Stimulated activated CD8-positive, alpha-beta memory T cell treated with anti-CD3 and anti-CD28 coated beads, Interleukin-4, amount 100 ng/mL, for 4 hours (primary cell): ENCODE results near the gene ASCL1.

Source experiments
- DNase-seq, 2 donors: peaks; one replicate each; pipeline ENCODE4 v3.0.0-alpha.2; 2020; ENCODE audit warnings: low read depth in 2 of 2, low spot score in 1 of 2

ASCL1 gene

DNA sequence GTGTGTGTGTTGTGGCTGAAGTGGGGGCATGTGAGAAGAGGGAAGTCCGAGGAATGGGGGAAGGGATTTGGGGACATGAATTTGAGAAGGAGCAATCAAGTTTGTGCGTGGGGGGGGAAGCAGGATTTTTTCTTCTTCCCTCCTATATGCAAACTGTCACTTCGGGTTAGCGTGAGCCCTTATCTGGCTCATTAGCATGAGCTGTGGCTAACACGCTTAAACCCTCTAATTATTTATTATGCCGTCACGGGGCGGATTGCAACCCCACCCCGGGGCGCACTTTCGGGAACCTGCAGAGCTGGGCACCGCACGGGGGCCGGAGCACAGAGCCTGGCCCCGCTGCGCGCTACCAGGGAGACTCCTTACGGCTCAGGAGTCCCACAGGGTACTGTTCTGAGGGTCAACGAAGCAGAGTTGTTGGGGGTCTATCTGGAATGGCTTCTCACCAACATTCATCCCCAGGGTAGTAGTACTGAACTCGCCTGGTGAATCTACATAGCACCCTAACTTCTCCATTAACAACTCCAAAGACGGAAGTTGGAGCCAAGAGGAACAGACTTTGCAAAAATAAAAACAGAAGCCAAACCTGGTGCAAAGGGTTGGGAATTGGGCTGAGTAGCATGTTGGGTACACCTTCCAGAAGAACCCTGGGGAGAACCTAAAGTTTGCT, 6.4 kb upstream of the ASCL1 start:
- DNase-seq, result no peak

DNA sequence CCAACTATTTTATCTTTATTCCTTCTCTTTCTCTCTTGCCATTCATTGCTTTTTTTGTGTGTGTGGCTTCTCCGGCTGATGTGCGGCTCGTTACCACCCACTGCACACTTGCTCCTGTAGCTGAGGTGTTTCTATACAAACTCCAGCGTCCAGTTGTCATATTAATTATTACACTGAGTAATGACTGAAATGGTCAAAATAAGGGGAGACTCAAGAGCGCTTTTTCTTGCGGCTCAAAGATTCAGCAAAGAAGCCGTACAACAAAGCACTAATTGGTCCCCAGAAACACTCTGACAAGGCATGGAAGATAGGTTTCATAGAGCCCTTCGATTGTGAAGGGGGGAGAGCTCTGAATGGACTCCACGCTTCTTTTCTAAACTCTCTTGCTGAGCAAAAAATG, 5.6 kb upstream of the ASCL1 start:
- DNase-seq, result no peak

DNA sequence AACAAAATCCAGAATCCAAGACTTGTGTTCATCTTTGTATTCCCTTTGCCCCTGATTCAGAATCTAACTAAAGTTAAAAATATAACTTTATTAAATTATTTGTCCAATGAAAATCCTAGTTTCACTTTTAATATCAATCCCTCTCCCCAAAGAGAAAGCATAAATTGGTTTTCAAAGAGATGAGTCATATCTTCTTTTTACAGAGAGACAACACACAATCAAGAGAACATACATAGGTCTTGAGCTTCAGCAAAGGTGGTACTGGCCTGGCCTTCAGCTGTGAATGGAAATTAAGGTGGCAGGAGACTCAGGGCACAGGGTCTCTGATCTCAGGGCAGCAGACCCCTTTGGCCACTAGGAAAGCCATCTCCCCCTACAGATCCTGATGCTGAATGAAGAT, 4.3 kb upstream of the ASCL1 start:
- no peak for DNase-seq

DNA sequence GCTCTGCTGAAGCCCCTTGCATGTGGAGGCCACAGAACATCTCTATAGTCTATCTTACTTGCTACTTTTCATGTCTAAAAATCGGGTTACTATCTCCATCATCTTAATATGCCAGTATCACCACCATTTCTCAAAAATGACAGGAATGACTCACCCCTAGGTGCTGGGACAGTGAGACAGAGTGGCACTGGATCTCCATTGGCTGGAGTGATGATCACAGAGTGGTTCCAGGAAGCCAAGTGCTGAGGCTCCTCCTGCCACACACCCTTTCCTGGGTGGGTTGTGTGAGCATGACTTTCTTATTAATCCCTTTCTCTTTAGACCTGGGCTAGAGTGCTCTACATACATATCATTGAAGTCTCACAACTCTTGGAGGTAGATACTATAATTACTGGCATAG, 3.3 kb upstream of the ASCL1 start:
- no peak for DNase-seq

DNA sequence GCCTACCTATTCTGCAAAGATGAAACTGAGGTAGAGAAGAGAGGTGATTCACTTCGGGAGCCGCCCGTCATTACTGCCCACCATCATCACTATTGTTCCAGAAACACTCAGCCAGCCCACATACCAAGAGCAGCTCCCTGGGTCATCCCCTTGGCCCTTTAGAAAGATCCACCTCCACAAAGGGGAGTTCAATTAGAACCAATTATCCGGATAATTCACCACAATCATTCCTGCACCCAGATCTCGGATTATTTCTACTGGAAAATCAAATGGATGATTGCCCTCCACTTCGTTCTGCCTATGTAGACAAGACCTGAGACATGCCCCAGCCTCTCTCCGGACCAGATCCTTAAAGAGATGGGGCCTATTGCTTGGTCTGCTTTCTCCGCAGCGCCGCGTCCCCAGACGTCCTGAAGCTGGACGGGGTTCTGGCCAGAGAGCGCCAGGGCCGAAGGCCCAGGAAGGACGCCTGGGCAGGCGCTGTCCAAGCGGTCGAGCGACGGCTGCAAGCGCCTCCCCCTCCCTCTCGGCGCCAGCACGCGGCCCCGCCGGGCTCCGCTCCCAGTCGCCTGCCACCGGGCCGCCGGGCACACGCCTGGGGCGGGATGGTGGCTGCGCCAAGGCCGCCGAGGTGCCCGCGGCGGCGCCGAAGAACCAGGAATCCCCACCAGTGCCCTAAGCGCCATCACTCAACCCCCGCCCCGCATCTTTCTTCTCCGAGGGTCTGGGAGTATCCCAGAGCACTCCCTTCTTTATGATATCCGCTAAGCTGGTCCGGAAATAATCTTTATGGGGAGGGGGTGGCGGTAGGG, 1.3 kb upstream of the ASCL1 start:
- no peak for DNase-seq

DNA sequence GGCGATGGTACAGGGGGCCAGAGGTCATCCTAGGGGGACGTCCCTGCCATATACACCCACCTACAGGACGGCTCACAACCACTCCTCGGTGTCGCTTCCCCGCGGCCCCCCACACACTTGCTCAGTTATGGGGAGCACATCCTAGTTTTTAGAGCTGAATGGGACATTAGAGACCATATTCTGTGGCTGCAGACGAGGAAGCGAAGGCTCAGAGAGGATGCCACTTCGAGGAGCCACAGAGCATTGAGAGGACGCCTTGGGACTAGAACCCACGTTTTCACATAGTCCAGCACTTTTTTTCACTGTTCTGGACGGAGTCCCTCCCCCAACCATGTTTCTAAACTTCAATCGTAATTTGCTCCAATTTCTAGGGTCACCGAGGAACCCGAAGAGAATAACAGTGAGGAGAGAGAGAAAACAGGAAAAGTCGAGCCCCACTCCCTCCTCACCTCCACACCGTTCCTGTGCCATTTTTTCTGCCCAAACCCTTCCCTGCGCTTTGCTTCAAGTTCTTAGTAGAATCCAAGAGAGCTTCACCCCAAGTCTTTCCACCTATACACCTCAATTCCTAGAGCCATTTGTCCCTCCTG, 641 bp upstream of the ASCL1 start:
- DNase-seq, result no peak

DNA sequence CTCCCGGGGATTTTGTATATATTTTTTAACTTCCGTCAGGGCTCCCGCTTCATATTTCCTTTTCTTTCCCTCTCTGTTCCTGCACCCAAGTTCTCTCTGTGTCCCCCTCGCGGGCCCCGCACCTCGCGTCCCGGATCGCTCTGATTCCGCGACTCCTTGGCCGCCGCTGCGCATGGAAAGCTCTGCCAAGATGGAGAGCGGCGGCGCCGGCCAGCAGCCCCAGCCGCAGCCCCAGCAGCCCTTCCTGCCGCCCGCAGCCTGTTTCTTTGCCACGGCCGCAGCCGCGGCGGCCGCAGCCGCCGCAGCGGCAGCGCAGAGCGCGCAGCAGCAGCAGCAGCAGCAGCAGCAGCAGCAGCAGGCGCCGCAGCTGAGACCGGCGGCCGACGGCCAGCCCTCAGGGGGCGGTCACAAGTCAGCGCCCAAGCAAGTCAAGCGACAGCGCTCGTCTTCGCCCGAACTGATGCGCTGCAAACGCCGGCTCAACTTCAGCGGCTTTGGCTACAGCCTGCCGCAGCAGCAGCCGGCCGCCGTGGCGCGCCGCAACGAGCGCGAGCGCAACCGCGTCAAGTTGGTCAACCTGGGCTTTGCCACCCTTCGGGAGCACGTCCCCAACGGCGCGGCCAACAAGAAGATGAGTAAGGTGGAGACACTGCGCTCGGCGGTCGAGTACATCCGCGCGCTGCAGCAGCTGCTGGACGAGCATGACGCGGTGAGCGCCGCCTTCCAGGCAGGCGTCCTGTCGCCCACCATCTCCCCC, 777 bp downstream of the ASCL1 start:
- no peak for DNase-seq

DNA sequence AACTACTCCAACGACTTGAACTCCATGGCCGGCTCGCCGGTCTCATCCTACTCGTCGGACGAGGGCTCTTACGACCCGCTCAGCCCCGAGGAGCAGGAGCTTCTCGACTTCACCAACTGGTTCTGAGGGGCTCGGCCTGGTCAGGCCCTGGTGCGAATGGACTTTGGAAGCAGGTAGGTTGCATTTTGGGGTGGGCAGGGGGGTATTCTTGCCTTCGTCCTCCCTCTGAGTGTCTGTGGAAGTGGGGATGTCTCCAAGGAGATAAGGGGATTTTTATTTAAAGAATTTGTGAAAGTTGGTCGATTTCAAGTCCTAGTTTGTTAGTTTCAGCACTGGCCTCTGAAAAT, 1.3 kb downstream of the ASCL1 start:
- no peak for DNase-seq

DNA sequence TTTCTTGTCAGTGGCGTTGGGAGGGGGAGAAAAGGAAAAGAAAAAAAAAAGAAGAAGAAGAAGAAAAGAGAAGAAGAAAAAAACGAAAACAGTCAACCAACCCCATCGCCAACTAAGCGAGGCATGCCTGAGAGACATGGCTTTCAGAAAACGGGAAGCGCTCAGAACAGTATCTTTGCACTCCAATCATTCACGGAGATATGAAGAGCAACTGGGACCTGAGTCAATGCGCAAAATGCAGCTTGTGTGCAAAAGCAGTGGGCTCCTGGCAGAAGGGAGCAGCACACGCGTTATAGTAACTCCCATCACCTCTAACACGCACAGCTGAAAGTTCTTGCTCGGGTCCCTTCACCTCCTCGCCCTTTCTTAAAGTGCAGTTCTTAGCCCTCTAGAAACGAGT, 1.9 kb downstream of the ASCL1 start:
- DNase-seq, result no peak

DNA sequence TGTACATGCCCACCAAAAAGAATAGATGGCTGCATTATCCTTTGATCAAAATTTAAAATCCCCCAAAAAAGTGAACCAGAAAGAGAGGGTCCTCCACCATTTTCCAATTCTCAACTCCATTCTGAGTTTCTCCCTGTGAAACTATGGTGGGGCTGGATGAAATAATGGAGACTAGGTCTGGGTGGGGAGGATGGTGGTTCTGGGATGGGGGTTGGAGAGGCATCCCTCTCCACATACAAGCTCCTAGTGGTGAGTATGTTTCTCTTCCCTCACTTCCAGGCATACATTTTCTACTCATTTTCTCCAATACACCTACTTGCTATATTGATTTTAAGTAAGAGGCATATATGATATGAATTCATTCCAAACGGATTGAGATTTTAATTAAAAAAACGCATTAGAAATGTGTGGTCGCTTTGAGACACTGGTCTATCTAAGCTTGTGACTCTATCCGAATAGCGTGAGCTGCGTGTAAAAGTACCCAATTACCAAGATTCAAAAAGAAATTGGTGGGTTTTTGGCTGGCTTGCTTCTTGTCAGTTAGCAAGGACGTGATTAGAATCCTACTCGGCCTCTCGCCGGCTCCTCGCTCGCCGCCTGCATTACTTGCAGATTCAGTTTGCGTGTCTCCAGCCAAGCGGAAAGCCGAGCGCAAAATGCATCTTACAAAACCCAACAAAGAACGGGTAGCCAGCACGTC, 3.4 kb downstream of the ASCL1 start:
- no peak for DNase-seq

DNA sequence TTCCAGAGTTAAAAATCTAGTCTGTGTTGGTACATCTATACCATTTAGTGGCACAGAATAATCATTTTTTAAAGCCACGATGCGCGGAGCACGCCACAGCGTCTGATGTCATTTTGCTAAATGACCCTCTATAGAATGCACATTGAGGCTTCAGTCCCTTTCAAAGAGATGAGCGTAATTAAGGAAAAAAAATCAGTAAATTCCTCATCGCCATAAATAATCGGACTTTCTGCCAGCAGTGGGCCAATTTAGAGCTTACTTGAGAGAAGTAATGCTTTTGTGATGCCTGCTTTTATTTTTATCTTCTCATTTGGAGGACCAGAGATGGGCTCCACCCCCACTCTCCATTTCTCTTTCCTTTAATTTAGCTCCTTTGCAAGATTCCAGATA, 4.0 kb downstream of the ASCL1 start:
- DNase-seq, result no peak

DNA sequence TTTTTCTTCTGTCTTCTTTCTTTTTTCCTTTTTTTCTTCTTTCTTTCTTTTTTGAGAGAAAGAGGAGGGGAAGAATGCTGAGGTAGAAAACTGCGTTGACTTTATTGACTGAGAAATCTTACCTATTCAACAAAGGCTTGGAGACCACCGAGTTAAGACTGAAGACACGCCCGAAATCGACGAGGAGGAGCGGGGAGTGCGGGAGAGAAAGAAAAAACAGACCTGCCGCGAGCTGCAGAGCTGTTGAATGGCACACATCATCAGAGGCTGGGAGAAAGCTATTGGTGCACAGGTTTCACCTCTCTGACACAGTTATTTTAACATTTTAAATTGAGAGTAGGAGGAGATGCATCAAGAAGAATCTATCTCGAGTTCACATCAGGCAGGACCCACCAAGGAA, 5.1 kb downstream of the ASCL1 start:
- no peak for DNase-seq

DNA sequence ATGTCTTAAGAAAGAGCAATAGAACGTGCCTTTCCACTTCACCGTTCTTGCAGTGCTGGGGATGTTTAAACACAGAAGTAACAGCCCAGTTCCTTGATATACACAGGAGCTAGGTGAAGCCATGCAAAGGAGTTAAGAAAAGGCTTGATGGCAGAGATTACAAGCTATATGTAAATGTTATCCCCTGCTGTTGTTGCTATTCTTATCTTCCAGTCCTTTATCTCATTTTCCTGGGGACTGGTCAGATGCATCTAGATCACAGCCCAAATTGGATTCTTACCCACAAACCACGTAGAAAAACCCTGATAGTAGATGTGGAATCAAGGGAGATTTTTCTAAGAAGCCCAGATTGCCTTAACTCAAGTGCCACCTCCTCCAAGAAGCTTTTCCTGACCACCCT, 5.5 kb downstream of the ASCL1 start:
- no peak for DNase-seq

DNA sequence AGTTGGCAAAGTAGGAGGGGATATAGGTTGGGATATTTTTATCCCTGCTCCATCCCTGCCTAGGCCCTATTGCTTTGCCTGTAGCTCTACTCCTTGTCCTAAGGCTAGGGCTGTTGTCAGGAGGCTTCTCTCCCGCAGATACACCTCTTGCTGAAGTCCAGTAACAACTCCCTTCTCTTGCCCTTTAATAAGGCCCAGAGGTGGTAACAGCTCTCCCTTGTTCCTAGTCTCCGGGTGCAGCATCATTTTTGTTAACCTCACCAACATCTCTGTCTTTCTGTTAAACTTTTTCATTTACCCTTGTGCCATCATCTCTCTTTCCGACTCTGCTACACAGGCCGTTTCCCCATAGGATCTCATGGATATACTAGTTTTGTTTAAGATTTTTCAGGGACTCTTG, 6.3 kb downstream of the ASCL1 start:
- no peak for DNase-seq

DNA sequence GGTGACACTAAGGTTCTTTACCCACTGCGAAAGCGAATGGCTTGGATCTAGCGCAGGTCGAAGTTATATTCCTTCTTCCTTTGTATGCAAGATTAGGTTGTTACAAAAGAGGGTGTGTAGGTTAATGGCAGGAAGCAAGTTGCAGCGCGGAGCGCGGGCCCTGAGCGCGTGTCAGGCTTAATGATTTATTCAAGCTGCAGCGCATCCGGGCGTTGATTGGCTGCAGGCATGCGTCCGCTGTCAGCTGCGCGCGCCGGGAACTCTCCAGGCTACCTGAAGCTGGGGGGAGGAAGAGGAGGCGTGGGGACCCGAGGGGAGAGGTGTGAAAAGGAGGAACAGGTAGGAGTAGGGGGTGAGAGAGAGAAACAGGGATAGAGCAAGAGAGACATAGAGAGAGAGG, 7.4 kb downstream of the ASCL1 start:
- DNase-seq, result no peak

DNA sequence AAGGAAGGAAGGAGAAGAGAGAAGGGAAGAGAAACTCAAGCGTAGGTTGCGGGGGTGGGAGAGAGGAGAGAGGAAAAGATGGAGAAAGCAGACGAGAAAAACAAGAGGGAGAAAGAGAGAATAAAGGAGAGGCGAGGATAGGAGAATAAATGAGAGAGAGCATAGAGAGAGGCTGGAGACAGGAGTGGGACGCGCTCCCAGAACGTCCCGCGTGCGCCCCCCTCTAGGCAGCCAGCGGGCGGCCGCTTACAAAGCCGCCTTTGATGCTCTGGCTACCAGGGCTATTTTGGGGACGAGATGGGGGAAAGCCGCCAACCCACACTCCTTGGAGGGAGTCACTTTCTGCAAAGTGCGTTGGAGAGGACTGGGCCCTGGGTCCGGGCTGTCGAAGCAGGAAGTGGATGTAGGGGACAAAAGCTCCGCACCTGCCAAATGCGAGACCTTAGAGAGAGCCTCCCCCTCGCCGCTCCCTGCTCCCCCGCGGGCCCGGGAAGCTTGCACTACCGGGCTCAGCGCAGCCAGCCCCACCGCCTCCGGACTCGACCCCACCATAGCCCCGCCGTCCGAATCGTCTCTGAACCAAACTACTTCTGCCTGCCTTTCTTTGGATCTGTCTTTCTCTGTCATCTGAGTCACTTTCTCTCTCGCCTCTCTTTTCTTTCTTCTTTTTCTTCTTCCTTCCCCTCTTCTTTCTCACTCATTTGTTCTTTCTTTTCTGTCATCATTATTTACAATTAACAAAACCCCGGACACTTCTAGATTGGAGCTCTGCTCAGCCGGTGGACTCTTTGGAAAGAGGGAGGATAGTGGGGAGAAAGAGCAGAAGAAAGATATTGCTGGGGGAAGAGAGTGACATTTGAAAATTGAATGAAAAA, 8.0 kb downstream of the ASCL1 start:
- no peak for DNase-seq

DNA sequence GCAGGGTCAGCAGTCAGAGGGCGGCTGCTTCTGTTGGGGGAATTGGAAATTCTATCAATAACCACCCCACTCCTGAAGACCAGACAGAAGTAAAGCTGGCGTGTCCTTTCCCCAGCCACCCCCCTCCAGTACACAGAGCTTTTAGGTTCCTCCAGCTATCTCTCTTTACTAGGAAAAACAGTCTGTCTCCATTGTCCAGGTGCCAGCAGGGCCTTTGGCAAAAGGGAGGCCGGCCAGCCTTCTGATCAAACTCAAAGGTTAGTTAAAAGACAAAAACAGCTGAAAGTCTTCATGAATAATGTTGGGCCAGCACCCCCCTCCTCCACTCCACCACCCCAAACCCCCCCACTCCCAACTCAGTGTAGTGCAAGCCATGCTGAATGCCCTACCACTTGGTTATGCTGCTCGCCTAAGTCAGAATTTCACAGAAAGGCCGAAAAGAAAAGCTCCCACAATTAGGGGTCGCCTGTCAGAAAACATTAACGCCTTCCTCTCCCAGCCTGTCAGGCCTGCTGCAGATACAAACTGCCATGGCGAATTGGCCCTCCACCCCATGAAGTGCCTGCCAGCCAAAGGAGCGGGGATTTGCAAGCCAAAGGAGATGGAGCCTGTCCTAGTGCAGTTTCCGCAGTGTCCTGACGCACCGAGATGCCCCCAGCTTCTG, 8.9 kb downstream of the ASCL1 start:
- DNase-seq, result no peak

DNA sequence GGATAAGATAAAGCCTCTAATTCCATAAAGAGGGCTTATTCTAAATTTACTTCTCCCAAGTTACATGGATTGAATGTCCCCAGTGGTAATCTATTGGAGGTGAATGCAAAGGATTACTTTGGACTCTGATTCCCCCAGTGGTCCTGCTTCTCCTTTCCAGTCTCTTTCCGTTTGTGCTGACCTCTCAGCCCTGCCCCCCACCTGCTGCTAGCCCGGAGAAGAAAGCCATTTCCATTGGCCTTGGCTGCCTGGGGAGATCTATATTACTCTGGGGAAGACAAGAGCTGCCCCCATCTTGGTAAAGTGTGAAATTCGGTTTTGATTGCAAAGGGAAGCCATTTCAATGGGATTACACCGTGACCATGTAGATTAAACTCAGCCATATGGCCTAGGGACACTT, 13.3 kb downstream of the ASCL1 start:
- DNase-seq, result no peak

DNA sequence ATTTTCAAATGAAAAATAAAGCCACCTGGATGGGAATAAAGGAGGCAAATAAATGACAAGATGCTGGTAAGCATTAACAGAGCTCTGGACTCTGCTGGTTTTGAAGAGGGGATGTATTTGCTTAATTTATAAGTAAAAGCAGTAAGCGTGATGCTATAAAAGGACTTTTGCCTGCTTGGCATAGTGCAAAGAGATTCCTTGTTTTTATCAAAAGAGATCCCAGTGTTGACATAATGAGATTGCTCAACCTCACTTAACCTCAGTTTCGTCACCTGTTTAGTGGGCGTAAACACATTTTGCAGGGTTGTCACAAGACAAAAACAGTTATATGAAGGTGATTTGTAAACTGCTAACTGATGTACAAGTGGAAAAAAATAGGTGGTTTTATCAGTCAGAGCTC, 13.8 kb downstream of the ASCL1 start:
- no peak for DNase-seq

DNA sequence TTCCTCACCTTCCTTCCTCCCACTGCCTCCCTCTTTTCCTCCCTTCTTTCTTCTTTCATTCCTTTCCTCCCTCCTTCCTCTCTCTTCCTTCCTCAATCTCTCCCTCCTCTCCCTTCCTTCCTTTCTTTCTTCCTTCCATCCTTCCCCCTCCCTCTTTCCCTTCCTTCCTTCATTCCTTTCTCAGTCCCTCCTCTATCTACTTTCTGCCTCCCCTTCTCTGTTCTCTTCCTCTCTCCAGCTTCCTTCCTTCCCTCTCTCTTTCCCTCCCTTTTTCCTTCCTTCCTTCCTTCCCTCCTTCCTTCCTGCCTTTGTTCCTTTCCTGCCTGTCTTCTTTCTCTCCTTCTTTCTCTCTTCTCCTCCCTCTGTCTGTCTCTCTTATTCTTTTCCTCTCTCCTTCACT, 16.1 kb downstream of the ASCL1 start:
- DNase-seq, result no peak
